NCI-H2171 (cell line): ENCODE measurements around the gene GET4.

Experiments used
- DNase-seq: peaks from one replicate; lab custom pipeline; 2025; lab: John Stamatoyannopoulos, UW

Gene GET4

GRCh38 chr7:900331-901040 is 24.1 kb downstream of the GET4 start:
- DNase-seq = no peak

GRCh38 chr7:901041-901387 is 24.7 kb downstream of the GET4 start:
- DNase-seq = no peak

- DNase-seq = peak; percentile 50
These were observed 25.2 kb downstream of the GET4 start for GRCh38 chr7:901388-902154.

GRCh38 chr7:902996-903395 is 26.6 kb downstream of the GET4 start:
- DNase-seq = no peak

- DNase-seq = no peak
These were observed 27.8 kb downstream of the GET4 start for GRCh38 chr7:903921-904755.

- DNase-seq = no peak
These were observed 28.5 kb downstream of the GET4 start for GRCh38 chr7:904847-905246.

GRCh38 chr7:906776-907157 is 30.4 kb downstream of the GET4 start:
- no peak for DNase-seq

GRCh38 chr7:907158-907980 is 31.0 kb downstream of the GET4 start:
- no peak for DNase-seq

GRCh38 chr7:908159-908581 is 31.8 kb downstream of the GET4 start:
- no peak for DNase-seq

- peak; percentile 35 for DNase-seq
These were observed 32.4 kb downstream of the GET4 start for GRCh38 chr7:908591-909357.

GRCh38 chr7:909358-910329 is 33.3 kb downstream of the GET4 start:
- peak; percentile 56 for DNase-seq

- DNase-seq = no peak
These were observed 34.1 kb downstream of the GET4 start for GRCh38 chr7:910441-910861.

GRCh38 chr7:910931-911431 is 34.6 kb downstream of the GET4 start:
- DNase-seq = no peak

GRCh38 chr7:911791-912480 is 35.6 kb downstream of the GET4 start:
- DNase-seq = no peak

- no peak for DNase-seq
These were observed 37.6 kb downstream of the GET4 start for GRCh38 chr7:913736-914520.

GRCh38 chr7:914521-915194 is 38.3 kb downstream of the GET4 start:
- DNase-seq = no peak
